NCI-H2196 treated with DMSO at 0.1 percent for 48 hours (cell line): ENCODE measurements around the gene DNAJB13.
"Not testable (repeated sequence)": the region's sequence is repeated elsewhere in the genome, so short reads cannot be mapped to it uniquely, and the experiment has no call there.

Experiments used
- DNase-seq: peaks from one replicate; lab custom pipeline; 2025; ENCODE audit not compliant: unreplicated experiment; lab: John Stamatoyannopoulos, UW

Gene DNAJB13, protein sequence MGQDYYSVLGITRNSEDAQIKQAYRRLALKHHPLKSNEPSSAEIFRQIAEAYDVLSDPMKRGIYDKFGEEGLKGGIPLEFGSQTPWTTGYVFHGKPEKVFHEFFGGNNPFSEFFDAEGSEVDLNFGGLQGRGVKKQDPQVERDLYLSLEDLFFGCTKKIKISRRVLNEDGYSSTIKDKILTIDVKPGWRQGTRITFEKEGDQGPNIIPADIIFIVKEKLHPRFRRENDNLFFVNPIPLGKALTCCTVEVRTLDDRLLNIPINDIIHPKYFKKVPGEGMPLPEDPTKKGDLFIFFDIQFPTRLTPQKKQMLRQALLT

DNA sequence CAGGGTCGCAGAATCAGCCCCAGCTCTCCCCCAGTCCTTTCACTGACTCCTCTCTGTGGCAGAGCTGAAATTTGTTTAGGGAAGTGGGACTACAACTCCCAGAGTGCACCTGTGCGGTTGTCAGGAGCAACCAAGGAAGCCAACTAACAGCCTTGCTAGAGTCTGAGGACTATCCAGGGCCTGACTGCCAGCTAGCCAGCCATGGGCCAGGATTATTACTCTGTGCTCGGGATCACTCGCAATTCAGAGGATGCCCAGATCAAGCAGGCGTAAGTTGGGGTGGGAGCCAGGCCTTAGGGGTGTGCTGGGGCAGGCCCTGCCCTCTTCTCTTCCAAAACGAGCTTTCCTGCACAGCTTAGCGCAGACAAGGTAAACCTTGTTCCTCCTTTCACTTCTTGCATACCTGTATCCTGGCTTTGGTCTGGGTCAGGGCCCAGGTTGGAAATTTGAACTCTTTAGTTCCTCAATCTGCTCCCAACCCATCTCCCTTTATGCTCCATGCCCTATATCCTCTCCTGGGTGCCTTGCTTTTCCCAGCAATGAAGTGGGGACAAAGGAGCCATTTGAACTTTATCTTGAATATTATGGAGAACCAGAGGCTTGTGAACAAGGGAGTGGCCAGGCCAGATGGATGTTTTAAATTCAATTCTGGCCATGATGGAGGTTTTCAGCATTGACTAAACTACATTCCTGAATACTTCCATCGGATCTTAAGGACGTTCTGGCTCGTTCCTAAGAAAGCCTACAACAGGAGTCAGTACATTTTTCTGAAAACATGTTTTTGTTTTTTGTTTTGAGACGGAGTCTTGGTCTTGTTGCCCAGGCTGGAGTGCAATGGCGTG is at the start of gene DNAJB13:
Gene DNAJB13 (plus strand): TSS at position 158 of the 842 bp plus-strand sequence. CDS start 44 bp downstream, at position 202.
- DNase-seq, result peak; percentile 62

DNA sequence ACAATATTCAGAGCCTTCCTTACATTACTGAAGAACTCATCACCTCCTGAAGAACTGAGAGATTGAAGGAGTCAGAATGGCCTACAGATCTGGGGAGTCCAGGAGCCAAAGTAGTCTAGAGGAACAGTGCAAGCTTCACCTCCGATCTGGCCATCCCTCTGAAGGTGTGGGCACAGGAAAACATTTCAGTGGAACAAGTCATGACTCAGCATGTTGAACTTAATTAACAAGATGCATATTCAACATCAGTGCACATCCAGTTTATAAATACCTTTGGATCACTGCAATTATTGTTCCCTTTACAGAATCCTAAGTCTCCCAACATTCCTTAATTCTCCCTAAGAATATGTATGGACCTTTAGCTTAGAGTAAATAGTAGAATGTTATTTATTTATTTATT is 48.5 kb upstream of the DNAJB13 start:
- no peak for DNase-seq

DNA sequence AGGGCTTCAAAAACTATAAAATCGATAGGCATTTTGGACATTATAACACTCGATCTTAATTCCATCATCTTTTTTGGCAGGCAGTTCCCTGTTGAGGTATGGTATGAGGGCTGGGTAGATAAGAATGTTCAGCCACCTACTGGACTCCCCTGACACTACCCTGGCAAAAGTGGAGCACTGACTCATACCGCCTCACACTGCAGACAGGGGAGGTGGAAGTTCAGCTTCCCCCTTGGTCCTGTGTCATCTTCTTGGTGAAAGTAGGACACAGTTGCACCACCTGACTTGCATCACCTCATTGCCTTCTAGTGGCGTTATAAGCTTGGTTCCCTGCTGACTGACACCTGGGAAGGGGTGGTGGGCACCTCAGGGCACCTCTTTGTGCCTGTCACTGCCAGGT is 43.6 kb upstream of the DNAJB13 start:
- no peak for DNase-seq

DNA sequence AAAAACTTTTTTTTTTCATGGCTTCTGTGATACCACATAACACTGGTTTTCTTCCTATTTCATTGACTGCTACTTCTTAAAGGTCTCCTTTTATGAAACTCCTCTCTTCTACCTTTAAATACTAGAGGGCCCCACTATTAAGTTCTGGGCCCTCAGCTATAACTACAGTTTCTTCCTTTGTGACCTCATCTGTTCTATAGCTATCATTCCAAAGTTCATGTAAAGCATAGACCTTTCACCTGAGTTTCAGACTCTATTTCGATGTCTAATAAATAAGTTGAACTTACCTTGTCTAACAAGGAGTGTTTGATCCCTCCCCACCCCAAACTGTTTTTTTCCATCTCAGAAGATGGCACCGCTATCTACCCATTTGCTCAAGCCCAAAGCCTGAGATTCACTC is 38.8 kb upstream of the DNAJB13 start:
- DNase-seq, result no peak

DNA sequence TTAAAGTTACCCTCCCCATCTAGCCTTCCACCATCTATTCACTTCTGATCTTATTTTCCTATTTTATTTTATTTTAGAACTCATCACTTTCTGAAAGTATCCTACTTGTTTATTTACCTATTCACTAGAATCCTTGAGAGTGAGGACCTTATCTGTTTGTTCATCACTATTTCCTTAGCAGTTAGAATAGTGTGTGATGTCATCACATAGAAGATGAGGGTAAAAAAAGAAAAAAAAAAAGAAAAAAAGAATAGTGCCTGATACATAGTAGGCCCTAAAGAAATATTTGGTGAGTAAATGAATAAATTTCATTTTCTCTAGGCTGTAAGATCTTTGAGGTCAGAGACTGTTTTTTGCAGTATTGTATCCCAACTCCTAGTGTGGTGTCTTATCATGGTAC is 37.4 kb upstream of the DNAJB13 start:
- DNase-seq, result no peak

DNA sequence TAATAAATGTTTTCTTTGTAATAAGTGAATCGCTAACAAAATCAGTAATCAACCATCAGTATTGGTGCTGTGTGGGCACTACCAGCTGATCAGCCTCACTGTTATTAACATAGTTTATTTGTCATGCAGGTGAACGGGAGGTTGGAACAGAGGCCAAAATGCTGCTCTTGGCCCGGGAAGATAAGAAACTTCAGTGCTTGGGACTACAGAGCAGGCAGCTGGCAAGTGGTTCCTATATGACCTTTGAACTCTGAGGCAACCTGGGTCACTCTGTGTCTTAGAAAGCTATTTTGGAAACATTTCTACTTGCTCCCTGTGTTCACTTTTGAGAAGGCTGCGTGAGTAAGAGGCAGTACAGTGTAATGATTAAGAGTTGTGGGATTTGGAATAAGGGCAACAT is 36.5 kb upstream of the DNAJB13 start:
- no peak for DNase-seq

DNA sequence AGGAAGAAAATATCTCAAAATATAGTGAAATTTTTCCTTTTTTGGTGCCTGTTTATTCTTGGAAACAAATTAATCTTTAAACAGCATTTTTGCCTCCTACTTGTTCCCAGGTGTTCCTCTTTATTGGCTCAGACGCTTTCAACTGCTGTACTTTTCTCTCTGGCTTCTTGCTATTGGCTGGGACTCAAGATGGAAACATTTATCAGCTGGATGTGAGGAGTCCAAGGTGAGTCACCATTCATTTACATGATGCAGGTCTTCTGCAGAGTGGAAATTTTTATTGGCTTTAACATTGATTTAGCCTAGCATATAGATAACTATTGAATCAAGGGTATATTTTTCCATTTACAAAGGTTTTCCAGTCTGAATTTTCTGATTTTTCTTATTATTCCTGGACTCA is 34.4 kb upstream of the DNAJB13 start:
- no peak for DNase-seq

DNA sequence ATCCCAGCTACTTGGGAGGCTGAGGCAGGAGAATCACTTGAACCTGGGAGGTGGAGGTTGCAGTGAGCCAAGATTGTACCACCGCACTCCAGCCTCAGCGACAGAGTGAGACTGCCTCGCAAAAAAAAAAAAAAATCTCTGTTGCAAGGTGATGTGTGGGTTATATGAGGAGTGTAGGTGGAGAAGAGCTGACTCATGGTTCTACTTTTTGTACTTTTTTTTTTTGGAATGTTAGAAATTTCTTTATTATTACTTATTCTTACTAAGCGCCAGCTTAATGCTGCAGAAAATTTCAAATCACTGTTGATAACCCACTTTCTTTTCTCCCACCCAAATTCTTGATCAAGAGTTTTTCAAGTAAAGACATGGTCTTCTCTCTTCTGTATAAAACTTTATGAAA is 29.6 kb upstream of the DNAJB13 start:
- DNase-seq, result no peak

DNA sequence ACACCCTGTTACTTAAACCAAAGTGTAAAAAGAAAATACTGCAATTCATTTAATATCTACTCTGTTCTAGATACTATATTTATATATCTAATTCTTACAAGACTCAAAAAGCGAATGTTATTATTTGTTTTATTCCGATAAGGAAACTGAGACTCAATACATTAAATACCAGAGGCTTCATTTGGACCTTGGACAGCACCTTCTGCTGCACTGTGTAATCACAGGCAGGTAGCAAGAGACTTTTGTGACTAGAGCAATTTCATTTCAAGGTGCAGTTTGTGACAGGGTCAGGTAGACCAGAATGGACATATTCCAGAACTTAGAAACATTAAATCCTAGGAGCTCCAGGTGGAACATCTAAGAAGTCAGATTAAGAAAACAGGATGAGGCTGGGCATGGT is 21.4 kb upstream of the DNAJB13 start:
- DNase-seq, result no peak

DNA sequence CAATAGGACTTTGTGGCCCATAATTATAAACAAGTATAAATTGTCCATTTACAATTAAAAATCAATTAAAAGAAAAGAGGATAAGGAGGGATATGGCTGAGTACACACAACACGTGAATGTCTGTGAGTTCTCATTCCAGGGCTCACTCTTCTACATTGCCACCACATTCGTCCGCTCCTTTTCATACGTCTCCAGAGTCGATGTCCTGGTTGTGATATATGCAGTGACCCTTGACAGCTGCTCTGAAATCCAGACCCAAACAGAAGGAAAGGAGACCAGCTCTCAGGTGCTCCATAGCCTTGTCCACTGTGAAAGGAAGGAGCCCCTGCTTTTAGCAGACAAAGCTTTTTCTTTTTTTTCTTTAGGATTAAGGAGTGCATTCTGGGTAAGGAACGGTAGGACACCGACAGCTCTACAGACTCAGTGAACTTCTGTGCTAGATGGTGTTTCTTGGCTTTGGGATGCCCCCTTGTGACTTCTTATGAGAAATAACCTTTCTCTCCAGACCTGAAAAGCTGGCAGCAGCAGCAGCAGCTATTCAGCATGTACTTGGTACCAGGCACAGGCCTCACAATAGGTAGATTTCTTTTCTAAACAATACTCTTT is 19.7 kb upstream of the DNAJB13 start:
- DNase-seq, result peak; percentile 50

DNA sequence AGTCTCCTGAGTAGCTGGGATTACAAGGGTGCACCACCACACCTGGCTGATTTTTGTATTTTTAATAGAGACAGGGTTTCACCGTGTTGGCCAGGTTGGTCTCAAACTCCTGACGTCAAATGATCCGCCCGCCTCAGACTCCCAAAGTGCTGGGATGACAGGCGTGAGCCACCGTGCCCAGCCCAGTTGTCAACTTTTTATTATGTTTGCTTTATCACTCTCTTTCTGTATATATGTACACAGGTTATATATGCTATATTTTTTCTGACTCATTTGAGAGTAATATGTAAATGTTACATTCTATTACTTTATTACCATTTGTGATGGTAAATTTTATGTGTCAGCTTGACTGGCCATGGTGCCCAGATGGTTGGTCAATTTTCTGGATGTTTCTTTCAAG is 18.9 kb upstream of the DNAJB13 start:
- no peak for DNase-seq

DNA sequence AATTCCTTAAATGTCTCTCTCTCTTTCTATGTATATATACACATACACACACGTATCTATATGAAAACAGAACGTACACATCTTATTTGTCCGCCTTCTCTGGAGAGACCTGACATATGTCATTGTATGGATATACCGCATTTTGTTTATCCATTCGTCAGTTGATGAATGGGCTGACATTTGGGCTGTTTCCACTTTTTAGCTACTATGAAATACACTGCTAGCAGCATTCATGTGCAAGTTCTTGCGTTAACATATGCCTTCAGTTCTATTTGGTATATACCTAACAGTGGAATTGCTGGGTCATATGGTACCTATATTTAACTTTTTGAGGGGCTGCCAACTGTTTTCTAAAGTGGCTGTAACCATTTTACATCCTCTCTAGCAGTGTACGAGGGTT is 18.0 kb upstream of the DNAJB13 start:
- DNase-seq, result no peak

DNA sequence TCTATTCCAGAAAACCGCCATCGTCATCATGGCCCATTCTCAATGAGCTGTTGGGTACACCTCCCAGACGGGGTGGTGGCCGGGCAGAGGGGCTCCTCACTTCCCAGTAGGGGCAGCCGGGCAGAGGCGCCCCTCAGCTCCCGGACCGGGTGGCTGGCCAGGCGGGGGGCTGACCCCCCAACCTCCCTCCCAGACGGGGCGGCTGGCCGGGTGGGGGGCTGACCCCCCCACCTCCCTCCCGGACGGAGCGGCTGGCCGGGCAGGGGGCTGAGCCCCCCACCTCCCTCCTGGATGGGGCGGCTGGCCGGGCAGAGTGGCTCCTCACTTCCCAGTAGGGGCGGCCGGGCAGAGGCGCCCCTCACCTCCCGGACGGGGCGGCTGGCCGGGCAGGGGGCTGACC is 14.8 kb upstream of the DNAJB13 start:
- not testable (repeated sequence) for DNase-seq

DNA sequence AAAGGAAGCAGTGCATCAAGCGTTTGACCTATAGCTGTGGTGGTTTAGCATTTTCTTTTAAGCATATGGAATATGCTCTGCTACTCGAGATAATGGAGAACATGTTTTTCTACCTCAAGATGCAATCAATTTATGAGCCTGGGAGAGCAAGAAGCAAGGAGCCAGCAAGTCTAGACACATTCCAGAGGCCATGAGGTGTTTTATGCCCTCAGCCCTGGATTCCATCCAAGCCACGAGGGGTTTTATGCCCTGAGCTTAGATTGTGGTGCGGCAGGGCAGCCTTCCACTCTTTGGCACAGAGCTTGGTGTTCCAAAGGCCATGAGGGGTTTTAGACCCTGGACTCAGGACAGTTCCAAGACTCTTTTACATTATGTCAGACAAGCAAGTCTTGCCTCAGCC is 11.7 kb upstream of the DNAJB13 start:
- no peak for DNase-seq

DNA sequence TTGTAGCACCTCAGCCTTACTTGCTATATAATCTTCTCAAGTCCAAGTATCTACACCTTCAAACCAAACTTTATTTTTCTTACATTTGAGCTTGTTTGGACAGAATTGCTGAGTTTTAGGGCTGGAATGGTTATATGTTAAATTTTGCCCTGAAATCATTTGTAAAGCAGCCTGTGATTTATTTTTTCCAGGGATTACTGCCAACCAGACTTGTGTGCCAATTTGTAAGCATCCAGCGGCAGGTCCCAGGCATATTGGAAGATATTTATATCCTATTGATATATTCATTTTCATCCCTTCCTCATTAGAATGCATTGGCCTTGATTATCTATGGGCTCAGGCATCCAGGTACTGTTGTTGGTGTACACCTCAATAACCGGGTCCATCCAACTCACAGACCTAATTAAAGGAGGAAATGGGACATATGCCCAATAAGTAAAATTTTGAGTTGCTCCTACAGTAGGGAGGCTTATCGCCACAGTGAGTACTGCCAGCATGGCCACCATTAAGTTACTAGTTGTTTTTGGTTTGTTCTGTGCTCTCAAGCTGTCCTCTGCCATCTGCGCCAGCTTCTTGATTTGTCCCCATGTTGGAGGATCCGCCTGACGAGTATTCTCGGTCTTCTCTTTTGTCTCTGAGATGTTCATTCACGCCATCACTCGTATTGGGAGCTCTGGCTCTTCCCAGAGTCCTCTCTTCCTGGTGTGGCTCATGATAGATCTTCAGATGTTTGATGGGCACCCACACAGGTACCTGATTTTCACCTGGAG is 9.8 kb upstream of the DNAJB13 start:
- no peak for DNase-seq

DNA sequence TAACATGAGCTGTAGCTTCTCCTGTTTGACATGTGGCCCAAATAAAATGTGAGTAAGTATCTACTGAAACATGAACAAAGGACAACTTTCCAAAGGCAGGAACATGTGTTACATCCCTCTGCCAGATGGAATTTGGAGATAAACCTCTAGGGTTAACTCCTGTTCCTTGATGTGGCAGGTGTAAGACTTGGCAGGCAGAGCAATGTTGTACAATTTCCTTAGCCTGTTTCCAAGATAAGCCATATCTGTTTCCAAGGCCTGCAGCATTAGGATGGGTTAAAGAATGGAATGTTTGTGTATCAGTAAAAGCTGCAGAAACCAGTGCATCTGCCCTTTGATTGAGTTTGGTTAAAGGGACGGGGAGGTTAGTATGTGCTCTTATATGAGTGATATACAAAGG is 8.8 kb upstream of the DNAJB13 start:
- DNase-seq, result no peak

DNA sequence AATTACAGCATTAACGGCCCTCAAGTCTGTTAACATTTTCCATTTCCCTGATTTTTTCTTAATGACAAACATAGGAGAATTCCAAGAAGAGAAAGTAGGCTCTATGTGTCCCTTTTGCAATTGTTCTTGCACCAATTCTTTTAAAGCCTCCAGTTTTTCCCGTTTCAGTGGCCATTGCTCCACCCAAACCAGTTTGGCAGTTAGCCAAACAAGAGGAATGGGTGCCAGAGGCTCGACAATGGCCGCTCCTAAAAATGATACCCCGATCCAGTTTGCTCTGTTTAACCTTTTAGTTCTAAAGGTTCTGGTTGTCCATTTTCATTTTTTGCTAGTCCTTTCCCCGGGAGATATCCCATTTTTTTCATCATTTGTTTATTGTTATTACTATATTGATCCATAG is 6.7 kb upstream of the DNAJB13 start:
- DNase-seq, result no peak

DNA sequence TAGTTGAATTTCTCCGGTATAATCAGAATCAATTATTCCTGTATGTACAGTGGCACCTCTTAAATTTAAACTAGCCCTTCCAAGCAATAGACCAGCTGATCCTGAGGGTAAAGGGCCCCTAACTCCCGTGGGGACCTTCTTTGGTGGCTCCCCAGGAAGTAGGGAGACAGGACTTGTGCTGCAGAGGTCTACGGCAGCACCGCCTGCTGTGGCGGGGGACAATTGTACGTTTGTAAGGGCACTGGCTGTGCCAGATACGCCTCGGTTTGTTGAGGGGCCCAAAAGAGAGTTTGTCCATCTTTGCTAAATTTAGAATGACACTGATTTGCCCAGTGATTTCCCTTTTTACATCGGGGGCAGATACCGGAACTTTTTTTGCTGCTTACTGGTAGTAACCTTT is 5.9 kb upstream of the DNAJB13 start:
- DNase-seq, result no peak

DNA sequence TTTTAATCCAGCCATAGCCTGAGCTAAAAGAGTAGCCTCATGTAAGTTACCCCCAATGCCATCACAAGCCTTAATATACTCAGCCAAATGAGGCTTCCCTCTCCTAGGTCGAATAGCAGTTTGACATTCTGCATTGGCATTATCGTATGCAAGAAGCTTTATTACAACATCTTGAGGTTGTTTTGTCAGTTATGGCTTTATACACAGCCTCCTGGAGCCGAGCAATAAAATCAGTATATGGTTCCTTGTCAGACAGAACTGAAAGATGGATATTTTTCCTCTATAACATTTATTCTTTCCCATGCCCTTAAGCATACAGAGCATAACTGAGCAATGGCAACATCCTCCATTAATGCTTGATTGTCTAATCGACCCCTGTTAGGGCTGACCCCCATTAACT is 5.4 kb upstream of the DNAJB13 start:
- no peak for DNase-seq

DNA sequence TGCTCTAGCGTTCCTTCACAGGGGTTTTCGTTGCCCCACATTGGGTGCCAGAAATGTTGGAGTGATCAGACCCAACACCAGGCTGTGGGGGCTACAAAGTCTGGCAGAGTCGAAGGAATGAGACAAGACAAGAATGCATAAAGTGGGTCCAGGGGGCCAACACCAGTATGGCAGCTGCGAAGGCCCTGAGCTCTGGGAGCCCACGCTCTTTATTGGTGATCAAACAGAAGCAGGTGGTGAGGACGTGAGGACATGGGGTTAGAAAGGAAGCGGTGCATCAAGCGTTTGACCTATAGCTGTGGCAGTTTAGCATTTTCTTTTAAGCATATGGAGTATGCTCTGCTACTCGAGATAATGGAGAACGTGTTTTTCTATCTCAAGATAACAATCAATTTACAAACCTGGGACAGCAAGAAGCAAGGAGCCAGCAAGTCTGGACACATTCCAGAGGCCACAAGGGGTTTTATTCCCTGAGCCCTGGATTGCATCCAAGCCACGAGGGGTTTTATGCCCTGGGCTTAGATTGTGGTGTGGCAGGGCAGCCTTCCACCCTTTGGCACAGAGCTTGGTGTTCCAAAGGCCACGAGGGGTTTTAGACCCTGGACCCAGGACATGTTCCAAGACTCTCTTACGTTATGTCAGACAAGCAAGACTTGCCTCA is 3.9 kb upstream of the DNAJB13 start:
- no peak for DNase-seq

DNA sequence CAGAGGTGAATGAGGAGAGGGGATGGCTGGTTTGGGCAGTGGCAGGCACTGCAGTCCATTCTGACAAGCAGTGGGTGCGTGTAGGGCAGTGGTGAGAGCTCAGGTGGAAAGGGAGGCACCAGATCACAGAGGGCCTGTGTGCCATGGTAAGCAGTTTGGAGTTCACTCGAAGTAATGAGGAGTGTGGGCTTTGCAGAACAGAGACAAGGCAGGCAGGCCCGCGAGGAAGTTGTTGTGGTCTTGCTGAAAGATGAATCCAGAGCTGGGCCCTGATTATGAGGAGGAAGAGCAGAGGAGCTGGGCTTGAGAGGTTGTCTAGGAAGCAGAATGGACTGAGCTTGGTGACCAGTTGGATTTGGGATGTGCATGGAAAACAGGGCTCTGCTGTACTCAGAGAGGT is 1.6 kb upstream of the DNAJB13 start:
- no peak for DNase-seq
